ENCODE results near the gene KRT1. TPM values are rescaled to one million over a fixed set of nuclear protein-coding genes. Genes with fewer than 3 reads are reported as not detected.

The KRT1 gene
- total RNA-seq, 1 donor from 2014 or later = 3.4 TPM

DNA sequence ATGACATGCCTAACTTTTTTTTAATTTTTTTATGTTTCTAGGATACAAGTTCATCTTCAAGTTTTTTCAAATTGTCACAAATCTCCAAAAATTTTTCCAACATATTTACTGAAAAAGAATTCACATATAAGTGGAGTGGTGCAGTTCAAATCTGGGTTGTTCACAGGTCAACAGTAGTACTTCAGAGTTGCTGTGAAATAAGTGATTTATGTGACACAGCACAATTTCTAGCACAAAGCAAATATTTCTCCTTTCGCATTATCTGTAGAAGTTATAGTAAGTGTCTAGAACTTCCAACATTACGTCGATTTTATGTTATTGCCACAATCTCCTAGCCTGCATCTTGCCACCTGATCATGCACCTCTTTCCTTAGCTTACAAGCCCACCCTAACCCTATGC, 18.5 kb downstream of the KRT1 start:
- H3K27ac Mint-ChIP-seq = no peak overlapping the region
- H3K36me3 Mint-ChIP-seq (ENCODE audit: low read depth) = no peaks in the 10 kb centered on the region
- H3K4me3 Mint-ChIP-seq (ENCODE audit: low read depth) = no peak overlapping the region
- peaks cover 11% of the 10 kb centered on the region for H3K4me1 Mint-ChIP-seq (ENCODE audit: low read depth)
- H3K9me3 Mint-ChIP-seq = no peaks in the 10 kb centered on the region
- peaks cover 6% of the 10 kb centered on the region for H3K27me3 Mint-ChIP-seq (ENCODE audit: low read depth)
- intact Hi-C loops (cut with micrococcal nuclease) = no loop called here
- DNase-seq (ENCODE audit: low spot score) = no peak

GRCh38 chr12:52660934-52661499, 19.2 kb downstream of the KRT1 start:
- H3K4me3 Mint-ChIP-seq (ENCODE audit: low read depth) = no peak overlapping the region
- no peaks in the 10 kb centered on the region for H3K9me3 Mint-ChIP-seq
- peaks cover 10% of the 10 kb centered on the region for H3K27me3 Mint-ChIP-seq (ENCODE audit: low read depth)

GRCh38 chr12:52659951-52660350, 20.3 kb downstream of the KRT1 start:
- Mint-ChIP-seq H3K27ac (no peak overlapping the region), H3K27me3 (ENCODE audit: low read depth) (peaks cover 14% of the 10 kb centered on the region), H3K4me1 (ENCODE audit: low read depth) (peaks cover 11% of the 10 kb centered on the region), H3K9me3 (no peaks in the 10 kb centered on the region), H3K36me3 (ENCODE audit: low read depth) (no peaks in the 10 kb centered on the region), H3K4me3 (ENCODE audit: low read depth) (no peak overlapping the region)
- no peak for DNase-seq (ENCODE audit: low spot score)
- intact Hi-C loops (cut with micrococcal nuclease) = no loop called here

More at GRCh38 chr12:52660934-52661499, 19.2 kb downstream of the KRT1 start:
- Mint-ChIP-seq H3K36me3 (ENCODE audit: low read depth) (no peaks in the 10 kb centered on the region), H3K27ac (no peak overlapping the region), H3K4me1 (ENCODE audit: low read depth) (peaks cover 11% of the 10 kb centered on the region)
- DNase-seq (ENCODE audit: low spot score) = no peak
- intact Hi-C loops (cut with micrococcal nuclease) = no loop called here

- H3K27ac Mint-ChIP-seq = no peak overlapping the region
- H3K27me3 Mint-ChIP-seq (ENCODE audit: low read depth) = peaks cover 16% of the 10 kb centered on the region
- H3K4me3 Mint-ChIP-seq (ENCODE audit: low read depth) = no peak overlapping the region
- H3K4me1 Mint-ChIP-seq (ENCODE audit: low read depth) = peaks cover 11% of the 10 kb centered on the region
- intact Hi-C loops (cut with micrococcal nuclease) = no loop called here
- H3K9me3 Mint-ChIP-seq = no peaks in the 10 kb centered on the region
- H3K36me3 Mint-ChIP-seq (ENCODE audit: low read depth) = no peaks in the 10 kb centered on the region
- no peak for DNase-seq (ENCODE audit: low spot score)
These were observed 20.8 kb downstream of the KRT1 start for GRCh38 chr12:52659395-52659794.

GRCh38 chr12:52658196-52658595, 22.0 kb downstream of the KRT1 start:
- Mint-ChIP-seq H3K4me1 (ENCODE audit: low read depth) (peaks cover 11% of the 10 kb centered on the region), H3K36me3 (ENCODE audit: low read depth) (no peaks in the 10 kb centered on the region), H3K9me3 (no peaks in the 10 kb centered on the region), H3K27ac (no peak overlapping the region), H3K4me3 (ENCODE audit: low read depth) (no peak overlapping the region), H3K27me3 (ENCODE audit: low read depth) (peaks cover 19% of the 10 kb centered on the region)
- intact Hi-C loops (cut with micrococcal nuclease) = no loop called here
- DNase-seq (ENCODE audit: low spot score) = no peak

DNA sequence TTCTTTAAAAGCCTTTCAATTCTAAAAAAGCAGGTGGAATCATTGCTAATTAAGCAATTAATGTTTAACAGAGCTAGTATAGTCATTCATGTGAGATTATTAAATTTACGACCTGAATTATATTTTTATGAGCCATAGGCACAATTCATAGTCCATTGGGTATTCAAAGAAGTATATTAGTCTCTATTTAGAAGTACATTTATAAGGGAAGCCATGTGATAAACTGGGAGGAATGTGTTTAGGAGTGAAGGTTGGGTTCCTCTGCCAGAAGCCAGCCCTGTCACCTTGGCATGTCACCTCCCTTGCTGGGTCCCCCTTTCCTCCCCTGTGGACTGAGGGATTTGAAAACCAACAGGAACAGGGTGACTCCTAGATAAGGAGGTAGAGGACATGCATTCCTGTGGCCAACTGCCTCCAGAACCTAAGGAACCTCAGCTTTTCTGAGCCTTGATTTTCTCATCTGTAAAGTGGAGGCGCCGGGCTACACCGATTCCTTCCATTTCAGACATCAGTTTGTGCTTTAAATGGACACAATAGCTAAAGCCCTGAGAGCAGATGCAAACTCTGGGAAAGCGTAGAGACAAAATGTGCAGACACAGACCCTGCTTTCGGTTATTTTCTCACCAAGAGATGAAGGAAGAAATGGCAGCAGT, 22.8 kb downstream of the KRT1 start:
- H3K27me3 Mint-ChIP-seq (ENCODE audit: low read depth) = peaks cover 19% of the 10 kb centered on the region
- intact Hi-C loops (cut with micrococcal nuclease) = no loop called here
- no peak overlapping the region for H3K27ac Mint-ChIP-seq
- no peak for DNase-seq (ENCODE audit: low spot score)
- no peaks in the 10 kb centered on the region for H3K9me3 Mint-ChIP-seq
- no peaks in the 10 kb centered on the region for H3K36me3 Mint-ChIP-seq (ENCODE audit: low read depth)
- peaks cover 8% of the 10 kb centered on the region for H3K4me1 Mint-ChIP-seq (ENCODE audit: low read depth)
- no peak overlapping the region for H3K4me3 Mint-ChIP-seq (ENCODE audit: low read depth)

DNA sequence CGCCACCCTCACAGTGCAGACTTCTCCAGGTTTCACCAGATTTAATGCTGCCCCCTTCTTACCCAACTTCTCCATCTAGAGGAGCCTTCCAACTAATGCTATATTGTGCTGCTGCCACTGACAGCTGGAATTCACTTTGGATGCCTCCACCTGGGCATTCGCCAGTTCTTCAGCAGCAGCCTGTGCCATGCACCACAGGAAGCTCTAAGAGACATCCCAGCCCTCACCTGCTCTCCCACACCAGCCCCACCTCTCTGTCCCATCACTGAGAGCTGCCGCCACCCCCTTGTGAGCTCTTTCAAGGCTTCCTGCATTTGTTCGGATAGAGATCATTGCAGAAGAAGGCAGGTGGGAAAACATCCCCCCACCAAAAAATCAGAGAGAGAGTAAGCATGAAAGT, 23.6 kb downstream of the KRT1 start:
- no peak for DNase-seq (ENCODE audit: low spot score)
- peaks cover 19% of the 10 kb centered on the region for H3K27me3 Mint-ChIP-seq (ENCODE audit: low read depth)
- peaks cover 2% of the 10 kb centered on the region for H3K4me1 Mint-ChIP-seq (ENCODE audit: low read depth)
- intact Hi-C loops (cut with micrococcal nuclease) = no loop called here
- H3K27ac Mint-ChIP-seq = no peak overlapping the region
- no peaks in the 10 kb centered on the region for H3K36me3 Mint-ChIP-seq (ENCODE audit: low read depth)
- no peaks in the 10 kb centered on the region for H3K9me3 Mint-ChIP-seq
- H3K4me3 Mint-ChIP-seq (ENCODE audit: low read depth) = no peak overlapping the region

- Mint-ChIP-seq H3K9me3 (no peaks in the 10 kb centered on the region), H3K27ac (no peak overlapping the region), H3K4me3 (ENCODE audit: low read depth) (no peak overlapping the region), H3K27me3 (ENCODE audit: low read depth) (peaks cover 19% of the 10 kb centered on the region), H3K36me3 (ENCODE audit: low read depth) (no peaks in the 10 kb centered on the region), H3K4me1 (ENCODE audit: low read depth) (peaks cover 2% of the 10 kb centered on the region)
- intact Hi-C loops (cut with micrococcal nuclease) = no loop called here
- no peak for DNase-seq (ENCODE audit: low spot score)
These were observed 24.5 kb downstream of the KRT1 start for GRCh38 chr12:52655720-52656124.

DNA sequence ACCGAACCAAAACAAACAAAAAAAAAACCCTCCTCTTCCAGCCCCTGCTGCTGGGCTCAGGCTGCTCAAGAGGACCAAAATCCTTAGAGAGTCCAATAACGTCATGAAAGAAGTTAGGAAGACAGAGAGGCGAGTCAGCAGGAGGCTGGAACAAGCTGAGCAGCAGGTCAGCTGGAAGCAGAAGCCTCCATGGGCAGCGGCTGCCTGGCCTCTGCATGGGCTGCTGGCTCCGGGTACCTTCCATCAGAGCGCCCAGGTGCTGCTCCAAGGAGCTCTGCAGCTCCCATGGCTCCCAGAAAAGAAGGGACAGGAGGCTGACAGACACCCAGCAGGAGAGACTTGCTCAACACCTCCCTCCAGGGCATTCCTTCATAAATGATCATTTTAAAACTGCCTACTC, 25.0 kb downstream of the KRT1 start:
- Mint-ChIP-seq H3K4me1 (ENCODE audit: low read depth) (peaks cover 2% of the 10 kb centered on the region), H3K4me3 (ENCODE audit: low read depth) (no peak overlapping the region), H3K27ac (no peak overlapping the region), H3K9me3 (no peaks in the 10 kb centered on the region), H3K36me3 (ENCODE audit: low read depth) (no peaks in the 10 kb centered on the region), H3K27me3 (ENCODE audit: low read depth) (peaks cover 19% of the 10 kb centered on the region)
- intact Hi-C loops (cut with micrococcal nuclease) = no loop called here
- DNase-seq (ENCODE audit: low spot score) = no peak

DNA sequence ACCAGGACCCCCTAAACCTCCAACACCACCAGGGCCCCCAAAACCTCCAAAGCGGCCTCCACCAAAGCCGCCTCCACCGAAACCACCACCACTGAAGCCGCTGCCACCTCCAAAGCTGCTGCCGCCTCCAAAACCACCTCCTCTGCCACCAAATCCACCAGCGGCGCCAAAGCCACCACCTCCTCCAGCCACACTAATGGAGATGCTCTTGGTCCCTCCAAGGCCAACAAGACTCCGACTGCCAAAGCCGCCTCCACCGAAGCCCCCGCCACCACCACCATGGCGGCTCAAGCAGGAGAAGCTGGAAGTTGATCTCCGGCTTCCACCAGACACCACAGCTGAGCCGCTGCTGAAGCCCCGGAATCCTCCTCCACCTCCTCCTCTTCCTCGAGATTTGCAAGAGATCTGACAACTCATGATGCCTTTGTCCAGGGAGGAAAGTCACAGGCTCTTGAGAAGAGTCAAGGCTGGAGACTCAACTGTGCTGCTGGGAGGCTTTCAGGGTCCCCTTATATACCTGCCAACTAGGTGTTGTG, 28.4 kb downstream of the KRT1 start, which contains the start of gene KRT2:
Gene KRT2, minus strand, starts transcription at position 486 of the 536 bp plus-strand sequence. Its CDS starts 69 bp downstream, at position 417.
- H3K9me3 Mint-ChIP-seq = no peaks in the 10 kb centered on the region
- H3K4me3 Mint-ChIP-seq (ENCODE audit: low read depth) = no peak within 1 kb of the TSS
- peaks cover 11% of the 10 kb centered on the region for H3K4me1 Mint-ChIP-seq (ENCODE audit: low read depth)
- H3K36me3 Mint-ChIP-seq (ENCODE audit: low read depth) = no peaks in the 10 kb centered on the region
- no peak within 1 kb of the TSS for H3K27ac Mint-ChIP-seq
- no peak for DNase-seq (ENCODE audit: low spot score)
- intact Hi-C loops (cut with micrococcal nuclease) = no loop called here
- H3K27me3 Mint-ChIP-seq (ENCODE audit: low read depth) = peaks cover 16% of the 10 kb centered on the region

GRCh38 chr12:52650520-52651081, 29.6 kb downstream of the KRT1 start:
- H3K36me3 Mint-ChIP-seq (ENCODE audit: low read depth) = no peaks in the 10 kb centered on the region
- peaks cover 23% of the 10 kb centered on the region for H3K4me1 Mint-ChIP-seq (ENCODE audit: low read depth)
- intact Hi-C loops (cut with micrococcal nuclease) = no loop called here
- no peaks in the 10 kb centered on the region for H3K9me3 Mint-ChIP-seq
- DNase-seq (ENCODE audit: low spot score) = no peak
- no peak overlapping the region for H3K27ac Mint-ChIP-seq
- H3K27me3 Mint-ChIP-seq (ENCODE audit: low read depth) = peaks cover 12% of the 10 kb centered on the region
- no peak overlapping the region for H3K4me3 Mint-ChIP-seq (ENCODE audit: low read depth)

GRCh38 chr12:52649066-52649465, 31.1 kb downstream of the KRT1 start:
- H3K27me3 Mint-ChIP-seq (ENCODE audit: low read depth) = peaks cover 9% of the 10 kb centered on the region
- no peak for DNase-seq (ENCODE audit: low spot score)
- intact Hi-C loops (cut with micrococcal nuclease) = no loop called here
- no peaks in the 10 kb centered on the region for H3K9me3 Mint-ChIP-seq
- peaks cover 37% of the 10 kb centered on the region for H3K4me1 Mint-ChIP-seq (ENCODE audit: low read depth)
- H3K4me3 Mint-ChIP-seq (ENCODE audit: low read depth) = no peak overlapping the region
- H3K27ac Mint-ChIP-seq = no peak overlapping the region
- H3K36me3 Mint-ChIP-seq (ENCODE audit: low read depth) = no peaks in the 10 kb centered on the region

DNA sequence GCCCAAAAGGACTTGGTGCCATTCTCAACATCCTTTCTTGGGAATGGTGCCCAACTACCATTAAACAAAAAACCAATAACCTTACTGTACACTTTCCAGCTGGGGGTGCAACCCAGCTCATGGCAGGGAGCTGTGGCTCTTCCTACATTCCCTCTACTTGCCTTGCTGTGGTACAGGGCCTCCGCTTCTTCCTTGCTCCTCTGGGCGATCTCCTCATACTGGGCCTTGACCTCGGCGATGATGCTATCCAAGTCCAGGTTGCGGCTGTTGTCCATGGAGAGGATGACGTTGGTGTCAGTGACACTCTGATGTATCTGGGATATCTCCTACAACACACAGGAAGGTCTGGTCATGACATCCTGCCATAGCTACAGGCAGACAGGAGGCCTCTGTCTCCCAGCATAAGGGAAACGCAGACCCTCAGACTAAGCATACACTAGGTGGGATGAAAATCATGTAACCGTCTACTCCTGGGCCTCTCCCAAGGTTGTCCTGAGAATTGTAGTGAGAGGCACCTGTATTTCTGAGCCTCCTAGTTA, 32.1 kb downstream of the KRT1 start:
- Mint-ChIP-seq H3K9me3 (no peaks in the 10 kb centered on the region), H3K27me3 (ENCODE audit: low read depth) (peaks cover 6% of the 10 kb centered on the region), H3K4me1 (ENCODE audit: low read depth) (peaks cover 37% of the 10 kb centered on the region), H3K4me3 (ENCODE audit: low read depth) (no peak overlapping the region), H3K27ac (no peak overlapping the region), H3K36me3 (ENCODE audit: low read depth) (no peaks in the 10 kb centered on the region)
- DNase-seq (ENCODE audit: low spot score) = no peak
- intact Hi-C loops (cut with micrococcal nuclease) = no loop called here

All from activated T-helper 2 cell treated with anti-CD3 and anti-CD28 coated beads, Interferon-gamma antibody, Interleukin-2, Interleukin-4, amounts not matched to agents 10 μg/mL and 5 μg/mL and 100 μg/mL, durations not matched to agents 14 hours and 24 hours and 36 hours (primary cell).